NCI-H524 (cell line): ENCODE measurements around the gene PLAAT4.
A peak's percentile ranks its signal among the peaks of the same experiment; 100 is the strongest.
"Not testable (repeated sequence)": the region's sequence is repeated elsewhere in the genome, so short reads cannot be mapped to it uniquely, and the experiment has no call there.

Source experiments
- DNase-seq, 2 experiments: peaks; one replicate each; lab custom pipeline; 2025; lab: John Stamatoyannopoulos, UW

PLAAT4 gene

GRCh38 chr11:63572026-63572688 lies 35.5 kb downstream of the PLAAT4 start:
- DNase-seq = no peak

DNA sequence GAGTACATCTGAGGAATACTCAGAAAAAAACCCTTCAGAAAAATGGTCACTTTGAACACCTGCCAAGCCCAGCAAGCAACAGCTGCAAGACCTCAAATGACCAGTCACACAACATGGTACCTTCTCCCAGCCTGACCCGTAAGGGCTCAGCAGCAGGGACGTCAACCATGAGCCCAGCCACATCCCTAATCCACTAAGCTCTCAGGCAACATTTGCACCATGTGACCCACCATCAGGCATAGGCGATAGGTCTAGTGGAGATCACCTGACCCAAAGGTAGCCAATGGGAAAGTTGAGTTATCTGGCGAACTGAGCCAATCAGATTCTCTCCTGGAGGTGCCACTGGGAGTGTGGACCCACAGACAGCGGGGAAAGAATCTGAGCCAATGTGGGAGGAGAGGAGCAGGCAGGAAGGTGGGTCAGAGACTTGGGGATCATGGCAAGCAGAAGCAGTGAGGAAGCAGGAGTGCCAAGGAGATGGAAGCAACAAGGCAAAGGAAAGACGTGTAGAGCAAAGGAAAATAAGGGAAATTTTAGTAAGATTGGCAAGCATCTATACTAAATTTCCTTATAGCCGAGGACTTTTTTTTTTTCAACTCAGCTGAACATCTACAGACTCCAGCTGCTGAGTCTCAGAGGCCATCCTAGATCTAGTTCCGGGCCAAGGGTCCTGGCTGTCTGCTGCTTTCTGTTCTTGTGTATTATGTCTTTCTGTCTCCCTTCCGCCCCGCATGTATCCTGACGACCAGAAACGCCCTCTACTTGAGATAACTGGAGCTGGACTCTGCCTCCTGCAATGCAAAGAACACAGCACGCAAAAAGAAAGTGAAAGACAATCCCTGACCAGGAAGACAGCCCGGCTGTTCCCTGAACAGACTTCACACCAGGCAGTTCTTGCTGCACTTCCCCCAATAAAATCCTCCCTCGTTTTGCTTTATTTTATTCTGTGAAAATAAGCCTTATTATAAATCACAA lies 37.6 kb downstream of the PLAAT4 start:
- DNase-seq = peak in 1 of 2 experiments; percentile 13

- DNase-seq = no peak
These were observed 38.4 kb downstream of the PLAAT4 start for GRCh38 chr11:63574856-63575602.

DNA sequence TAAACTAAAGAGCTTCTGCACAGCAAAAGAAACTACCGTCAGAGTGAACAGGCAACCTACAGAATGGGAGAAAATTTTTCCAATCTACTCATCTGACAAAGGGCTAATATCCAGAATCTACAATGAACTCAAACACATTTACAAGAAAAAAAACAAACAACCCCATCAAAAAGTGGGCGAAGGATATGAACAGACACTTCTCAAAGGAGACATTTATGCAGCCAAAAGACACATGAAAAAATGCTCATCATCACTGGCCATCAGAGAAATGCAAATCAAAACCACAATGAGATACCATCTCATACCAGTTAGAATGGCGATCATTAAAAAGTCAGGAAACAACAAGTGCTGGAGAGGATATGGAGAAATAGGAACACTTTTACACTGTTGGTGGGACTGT lies 42.3 kb downstream of the PLAAT4 start:
- not testable (repeated sequence) for DNase-seq

DNA sequence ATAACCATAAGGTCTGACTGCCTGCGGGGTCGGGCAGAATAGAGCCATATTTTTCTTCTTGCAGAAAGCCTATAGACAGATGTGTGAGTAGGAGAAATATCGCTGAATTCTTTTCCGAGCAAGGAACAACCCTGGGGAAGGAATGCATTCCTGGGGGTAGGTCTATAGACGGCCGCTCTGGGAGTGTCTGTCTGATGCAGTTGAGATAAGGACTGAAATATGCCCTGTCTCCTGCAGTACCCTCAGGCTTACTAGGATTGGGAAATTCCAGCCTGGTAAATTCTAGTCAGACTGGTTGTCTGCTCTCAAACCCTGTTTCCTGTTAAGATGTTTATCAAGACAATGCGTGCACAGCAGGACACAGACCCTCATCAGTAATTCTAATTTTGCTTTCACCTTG lies 44.6 kb downstream of the PLAAT4 start:
- not testable (repeated sequence) for DNase-seq

- no peak for DNase-seq
These were observed 46.7 kb downstream of the PLAAT4 start for GRCh38 chr11:63583357-63583677.

- DNase-seq = no peak
These were observed 50.0 kb downstream of the PLAAT4 start for GRCh38 chr11:63586451-63587166.

- no peak for DNase-seq
These were observed 52.4 kb downstream of the PLAAT4 start for GRCh38 chr11:63589000-63589399.

- no peak for DNase-seq
These were observed 53.6 kb downstream of the PLAAT4 start for GRCh38 chr11:63590024-63590788.

- DNase-seq = peak in 1 of 2 experiments; percentile 23
These were observed 56.4 kb downstream of the PLAAT4 start for GRCh38 chr11:63592975-63593395.

DNA sequence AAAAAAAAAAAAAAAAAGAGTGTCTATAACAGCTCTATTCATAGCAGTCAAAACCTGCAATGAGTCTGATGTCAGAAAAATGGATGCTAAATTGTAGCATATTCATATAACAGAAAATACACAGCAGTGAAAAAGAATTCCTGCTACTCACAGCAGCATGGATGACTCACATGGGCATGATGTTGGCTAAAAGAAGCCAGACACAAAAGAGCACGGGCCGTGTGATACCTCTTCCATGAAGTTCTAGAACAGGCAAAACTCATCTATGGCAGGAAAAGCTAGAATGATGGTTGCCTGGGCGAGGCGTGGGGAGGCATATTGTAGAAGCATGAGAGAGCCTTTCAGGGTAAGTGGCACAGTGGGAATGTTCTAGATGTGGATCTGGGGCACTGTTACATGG lies 58.7 kb downstream of the PLAAT4 start:
- no peak for DNase-seq
